Activated CD8-positive, alpha-beta memory T cell treated with anti-CD3 and anti-CD28 coated beads for 1 hour (primary cell): ENCODE measurements around the gene GPSM1.

ENCODE experiments used
- DNase-seq, 2 donors: peaks; one replicate each; pipeline ENCODE4 v3.0.0-alpha.2; 2020; ENCODE audit warnings: low read depth in 1 of 2; ENCODE audit errors: extremely low read depth in 1 of 2

GPSM1 gene

GRCh38 chr9:136370687-136371532, 43.6 kb downstream of the GPSM1 start:
- no peak for DNase-seq

- DNase-seq: no peak
Measured at GRCh38 chr9:136371533-136371880, 44.2 kb downstream of the GPSM1 start.

- DNase-seq: no peak
Measured at GRCh38 chr9:136372006-136372405, 44.7 kb downstream of the GPSM1 start.

GRCh38 chr9:136372561-136373299, 45.4 kb downstream of the GPSM1 start:
- no peak for DNase-seq

GRCh38 chr9:136373300-136374182, 46.2 kb downstream of the GPSM1 start, which contains the start of gene CARD9:
CARD9 (minus strand) TSS chr9:136373669; CDS start chr9:136372078, 1,591 bp downstream.
- DNase-seq: no peak

GRCh38 chr9:136374183-136374575, 46.8 kb downstream of the GPSM1 start:
- no peak for DNase-seq

- no peak for DNase-seq
Measured at GRCh38 chr9:136375096-136375495, 47.8 kb downstream of the GPSM1 start.

GRCh38 chr9:136376457-136376856, 49.1 kb downstream of the GPSM1 start:
- no peak for DNase-seq

GRCh38 chr9:136377341-136378169, 50.2 kb downstream of the GPSM1 start:
- DNase-seq: no peak

- no peak for DNase-seq
Measured at GRCh38 chr9:136378170-136379002, 51.0 kb downstream of the GPSM1 start.

GRCh38 chr9:136379003-136379287, 51.6 kb downstream of the GPSM1 start:
- no peak for DNase-seq

GRCh38 chr9:136379401-136379800, 52.1 kb downstream of the GPSM1 start:
- DNase-seq: no peak

GRCh38 chr9:136379891-136380290, 52.6 kb downstream of the GPSM1 start:
- DNase-seq: no peak

GRCh38 chr9:136380381-136380780, 53.0 kb downstream of the GPSM1 start:
- DNase-seq: no peak

GRCh38 chr9:136381311-136381710, 54.0 kb downstream of the GPSM1 start:
- DNase-seq: no peak

- DNase-seq: no peak
Measured at GRCh38 chr9:136381966-136382513, 54.7 kb downstream of the GPSM1 start.

GRCh38 chr9:136383436-136383835, 56.1 kb downstream of the GPSM1 start:
- DNase-seq: no peak

GRCh38 chr9:136385015-136385414, 57.7 kb downstream of the GPSM1 start:
- no peak for DNase-seq

GRCh38 chr9:136386018-136386417, 58.7 kb downstream of the GPSM1 start:
- DNase-seq: no peak
